H1 (cell line): ENCODE results near the gene TRAF3IP3. TPM values are rescaled to one million over a fixed set of nuclear protein-coding genes. Genes with fewer than 3 reads are reported as not detected.

Experiments used
- RFX5 ChIP-seq: IDR thresholded peaks from 2 replicates; pipeline ENCODE4 v1.6.1; 2011; ENCODE audit warnings: low read depth, low read length, improper control_type of control experiment, borderline replicate concordance
- polyA plus RNA-seq, 7 experiments: library from polyadenylated mRNA; depleted of rRNA in 3 of 7; stranded (reverse) in 5 of 7; unstranded in 2 of 7; fragments of >200 nt in 5 of 7; fragments of 200-250 nt in 2 of 7; gene quantifications; 1 replicate in 5 of 7; 2 replicates in 1 of 7; 4 replicates in 1 of 7; pipeline versions ENCODE4 v1.2.1 to v1.2.3, GENCODE V29; 2011 to 2013; ENCODE audit warnings: missing spikeins in 2 of 7, mixed read lengths in 2 of 7
- total RNA-seq: library from RNA; stranded (reverse); fragmentation: NEBNext Ultra II Directional; extraction: Animal tissue kit (Norgen Biotek cat#: 25700); gene quantifications from 2 replicates; pipeline ENCODE4 v1.2.1, GENCODE V29; 2021

Gene TRAF3IP3
- total and polyA plus RNA-seq, 2 of the 8 experiments (the other 6 are each of a cell fraction or from before 2014, with no cell fraction given), result not detected

DNA sequence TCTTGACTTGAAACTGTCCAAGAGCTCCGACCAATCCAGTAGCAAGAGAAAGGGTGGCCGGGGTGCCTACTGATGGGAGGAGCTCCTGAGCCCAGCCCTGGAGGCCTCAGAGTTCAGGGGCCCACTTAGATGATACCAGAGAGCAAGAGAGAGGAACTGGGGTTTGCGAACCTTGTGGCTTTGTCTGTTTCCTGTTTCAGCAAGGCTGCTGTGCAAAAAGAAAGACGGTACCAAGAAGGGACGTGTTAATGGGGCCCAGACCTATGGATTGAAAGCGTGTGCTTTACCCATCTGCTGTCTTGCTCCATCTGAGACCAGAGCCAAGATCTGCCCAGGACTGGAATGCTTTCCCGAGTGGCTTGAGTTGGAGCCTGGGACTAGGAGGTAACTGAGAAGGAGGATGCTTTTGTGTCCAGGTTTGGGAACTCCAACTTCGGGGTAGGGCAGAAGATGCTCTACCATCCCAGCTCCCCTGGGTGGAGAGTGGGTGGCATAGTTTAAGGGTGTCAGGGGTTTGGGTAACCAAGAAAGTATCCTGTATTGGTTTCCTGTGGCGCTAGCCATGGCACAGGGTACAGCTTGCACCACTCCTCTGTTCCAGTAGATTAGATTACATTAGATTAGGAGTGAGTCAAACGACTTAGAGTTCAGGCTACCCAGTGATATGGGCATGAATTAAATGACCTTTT is at the start of gene TRAF3IP3 (continued):
- no peak for TF ChIP-seq RFX5
